GM19463 (cell line): ENCODE data around the gene FLNA.

Source experiments
- ATAC-seq: cut with Tn5 transposase; IDR thresholded peaks from one replicate; pipeline ENCODE4 v1.9.1; 2021; ENCODE audit warnings: mild to moderate bottlenecking, moderate library complexity; ENCODE audit not compliant: unreplicated experiment

Gene FLNA

DNA sequence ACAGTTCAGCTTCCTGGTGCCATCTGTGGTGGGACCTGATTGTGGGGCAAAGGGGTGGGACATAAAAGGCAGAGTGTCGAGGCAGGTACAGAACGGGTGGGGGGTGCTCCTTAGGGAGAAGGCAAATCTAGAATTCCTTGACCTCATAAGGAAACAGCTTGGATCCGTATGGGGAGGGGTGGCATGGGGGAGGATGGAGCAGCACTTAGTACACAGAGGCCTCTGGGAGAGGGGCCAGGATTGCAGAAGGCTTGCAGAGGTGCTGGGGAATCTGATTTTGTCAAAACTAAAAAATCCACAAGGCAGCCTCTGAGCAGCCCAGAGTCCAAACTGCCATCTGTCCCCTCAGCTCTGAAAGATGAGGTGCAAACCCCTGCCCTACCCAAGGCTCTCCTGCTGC lies 2.3 kb upstream of the FLNA start:
- no peak for ATAC-seq

DNA sequence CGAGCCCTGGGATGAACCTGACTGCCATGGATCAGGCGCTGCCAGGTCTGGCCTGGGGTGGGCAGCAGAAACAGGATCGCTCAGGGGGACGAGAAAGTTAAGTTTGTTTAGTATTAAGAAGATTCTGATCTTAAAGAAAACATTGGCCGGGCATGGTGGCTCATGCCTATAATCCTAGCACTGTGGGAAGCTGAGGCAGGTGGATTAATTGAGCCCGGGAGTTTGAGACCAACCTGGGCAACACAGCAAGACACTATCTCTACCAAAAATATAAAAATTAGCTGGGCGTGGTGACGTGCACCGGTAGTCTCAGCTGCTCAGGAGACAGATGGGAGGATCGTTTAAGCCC lies 696 bp upstream of the FLNA start:
- ATAC-seq: no peak

DNA sequence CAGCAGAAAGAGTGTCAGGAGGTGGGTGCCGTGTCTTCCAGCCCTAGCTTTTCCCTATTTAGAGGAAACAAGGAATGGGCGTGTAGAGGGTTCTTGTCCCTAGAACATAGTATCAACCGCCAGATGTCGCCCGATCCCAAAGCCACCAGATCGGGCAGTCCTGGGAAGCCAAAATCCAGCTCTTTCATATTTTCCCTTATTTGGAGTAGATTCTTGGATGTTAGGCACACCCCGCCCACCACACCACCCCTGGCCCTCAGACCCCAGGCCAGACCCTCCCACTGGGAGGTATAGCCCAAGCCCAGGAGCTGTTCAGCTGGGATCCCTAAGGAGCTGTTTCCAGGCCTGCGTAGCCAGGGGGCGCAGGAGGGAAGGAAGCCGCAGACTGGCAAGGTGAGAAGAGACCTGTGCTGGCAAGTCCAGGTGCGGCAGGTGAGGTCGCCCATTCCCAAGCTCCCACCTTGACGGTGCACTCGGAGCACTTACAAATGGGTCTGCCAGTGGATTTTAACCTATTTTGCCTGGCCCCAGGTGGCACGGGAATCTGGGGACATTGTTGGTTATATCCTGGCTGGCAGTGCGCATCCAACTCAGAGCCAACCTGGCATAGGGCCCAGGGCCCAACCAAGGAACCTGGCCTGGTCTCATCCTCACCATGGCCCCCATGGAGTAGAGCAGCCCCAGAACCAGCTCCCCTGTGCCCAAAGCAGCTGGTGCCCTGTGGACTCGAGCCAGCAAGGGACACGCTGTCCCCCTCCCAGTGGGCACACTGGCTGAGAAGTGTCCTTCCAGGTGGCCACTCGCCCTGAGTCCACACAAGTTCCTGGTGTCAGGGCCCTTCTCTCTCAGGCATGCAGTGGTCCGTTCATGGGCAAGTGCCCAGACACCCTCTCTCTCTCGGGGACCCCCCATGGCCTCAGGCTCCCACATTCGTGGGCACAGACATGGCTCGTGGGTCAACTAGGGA lies 811 bp downstream of the FLNA start:
- ATAC-seq: no peak

DNA sequence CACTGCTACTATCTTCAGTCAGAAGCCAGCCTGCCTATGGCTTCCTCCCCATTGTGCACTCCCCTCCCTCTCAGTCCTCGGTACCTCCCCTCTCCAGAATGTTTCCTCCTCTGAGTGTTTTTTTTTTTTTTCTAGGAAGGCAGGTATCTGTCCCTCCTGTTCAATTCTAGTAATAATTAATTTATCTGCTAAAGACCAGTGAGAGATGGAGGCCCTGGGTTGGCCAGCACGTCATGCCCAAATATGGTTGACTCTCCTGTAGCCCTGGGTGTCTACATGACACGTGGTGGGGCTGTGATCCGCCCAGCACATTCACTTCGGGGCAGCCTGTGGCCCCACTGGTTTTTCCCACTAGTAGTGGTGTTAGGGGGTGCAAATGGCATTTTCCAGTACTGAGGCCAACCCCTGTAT lies 1.8 kb downstream of the FLNA start:
- ATAC-seq: peak; percentile 26

DNA sequence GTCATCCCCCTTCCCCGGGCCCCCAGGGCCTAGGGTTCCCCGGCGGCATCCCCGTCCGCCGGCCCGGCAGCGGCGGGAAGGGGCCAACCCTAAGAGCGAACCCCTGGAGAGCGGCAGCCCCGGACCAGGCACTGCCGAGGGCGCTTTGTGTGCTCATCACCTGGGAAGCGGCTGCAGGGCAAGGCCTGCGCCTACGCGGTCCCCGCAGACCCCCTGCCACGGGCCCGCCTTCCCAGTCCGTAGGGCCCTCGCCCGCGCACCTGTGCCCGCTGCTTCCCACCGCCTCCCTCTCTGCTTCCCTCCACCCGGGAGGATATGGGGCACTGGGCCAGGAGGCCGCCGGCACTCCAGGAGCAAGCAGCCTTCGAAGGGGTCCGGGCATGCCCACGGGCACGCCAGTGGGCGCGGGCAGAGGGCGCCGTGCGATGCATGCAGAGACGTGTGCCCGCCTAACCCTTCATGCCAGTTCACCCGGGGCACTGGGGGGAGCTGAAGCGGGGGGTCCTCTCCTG lies 2.6 kb downstream of the FLNA start:
- peak; percentile 1 for ATAC-seq

DNA sequence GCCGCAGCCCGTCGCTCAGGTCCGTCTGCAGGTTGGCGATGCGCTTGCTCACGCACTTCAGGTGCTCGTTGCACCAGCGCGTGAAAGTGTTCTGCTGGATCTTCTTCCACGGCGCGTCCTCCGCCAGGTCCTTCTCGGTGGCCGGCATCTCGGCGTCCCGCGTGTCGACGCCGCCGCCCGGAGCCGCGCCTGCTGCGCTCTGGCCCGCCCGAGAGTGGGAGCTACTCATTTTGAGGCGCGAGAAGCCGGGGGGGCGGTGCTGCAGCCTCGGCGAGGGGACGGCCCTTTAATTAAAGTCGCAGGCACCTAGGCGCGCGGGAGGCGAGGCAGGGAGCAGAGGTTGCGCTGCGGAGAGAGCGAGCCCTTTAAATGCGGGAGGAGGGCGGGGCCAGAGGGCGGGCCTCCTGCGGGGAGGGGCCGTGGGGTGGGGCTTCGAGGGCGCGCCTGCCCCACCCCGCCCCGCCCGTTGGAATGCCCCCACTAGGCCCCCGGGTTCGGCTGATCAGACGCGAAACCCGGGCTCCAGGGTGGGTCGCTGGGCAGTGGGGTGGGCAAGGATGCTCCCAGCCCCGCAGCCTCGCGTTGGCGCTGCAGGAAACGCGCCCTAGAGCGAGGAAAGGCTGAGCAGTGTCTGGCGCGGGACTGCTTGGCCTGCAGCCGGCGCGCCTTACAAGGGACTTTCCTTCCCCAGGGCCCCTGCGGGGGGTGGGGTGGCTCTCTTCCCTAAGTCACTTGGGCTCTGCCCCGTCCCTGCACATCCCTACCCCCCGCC lies 3.2 kb downstream of the FLNA start:
- peak; percentile 41 for ATAC-seq

DNA sequence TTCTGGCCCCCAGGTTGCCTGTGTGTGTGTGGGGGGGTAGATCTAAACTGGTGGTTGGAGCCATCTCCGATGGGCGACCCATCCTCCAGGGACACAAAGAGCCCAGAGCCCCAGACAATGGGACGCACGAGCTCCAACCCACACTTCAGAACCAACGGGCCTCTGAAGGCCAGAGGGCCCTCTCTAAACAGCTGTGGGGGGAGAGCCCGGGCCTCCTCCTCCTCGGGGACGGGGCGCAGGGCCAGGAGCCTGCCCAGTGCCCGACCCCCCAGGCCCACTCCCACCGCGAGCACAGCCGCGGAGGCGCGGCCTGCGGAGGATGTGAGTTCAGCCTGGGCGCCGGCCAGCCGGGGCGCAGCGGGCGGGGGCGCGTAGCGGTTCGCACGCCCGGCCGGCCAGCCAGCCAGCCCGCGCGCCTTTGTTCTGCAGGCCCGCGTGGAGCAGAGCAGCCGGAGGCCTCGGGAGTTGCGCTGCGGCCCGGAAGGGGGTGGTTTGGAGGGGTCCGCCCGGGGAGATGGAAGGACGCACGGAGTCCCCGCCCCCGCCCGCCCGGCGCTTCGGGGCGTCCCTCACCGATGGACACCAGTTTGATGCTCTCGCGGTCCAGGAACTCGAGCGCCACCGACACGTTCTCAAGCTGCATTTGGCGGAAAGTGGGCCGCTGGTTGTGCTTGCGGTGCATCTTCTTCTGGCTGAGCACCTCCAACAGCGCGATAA lies 4.0 kb downstream of the FLNA start:
- ATAC-seq: no peak

DNA sequence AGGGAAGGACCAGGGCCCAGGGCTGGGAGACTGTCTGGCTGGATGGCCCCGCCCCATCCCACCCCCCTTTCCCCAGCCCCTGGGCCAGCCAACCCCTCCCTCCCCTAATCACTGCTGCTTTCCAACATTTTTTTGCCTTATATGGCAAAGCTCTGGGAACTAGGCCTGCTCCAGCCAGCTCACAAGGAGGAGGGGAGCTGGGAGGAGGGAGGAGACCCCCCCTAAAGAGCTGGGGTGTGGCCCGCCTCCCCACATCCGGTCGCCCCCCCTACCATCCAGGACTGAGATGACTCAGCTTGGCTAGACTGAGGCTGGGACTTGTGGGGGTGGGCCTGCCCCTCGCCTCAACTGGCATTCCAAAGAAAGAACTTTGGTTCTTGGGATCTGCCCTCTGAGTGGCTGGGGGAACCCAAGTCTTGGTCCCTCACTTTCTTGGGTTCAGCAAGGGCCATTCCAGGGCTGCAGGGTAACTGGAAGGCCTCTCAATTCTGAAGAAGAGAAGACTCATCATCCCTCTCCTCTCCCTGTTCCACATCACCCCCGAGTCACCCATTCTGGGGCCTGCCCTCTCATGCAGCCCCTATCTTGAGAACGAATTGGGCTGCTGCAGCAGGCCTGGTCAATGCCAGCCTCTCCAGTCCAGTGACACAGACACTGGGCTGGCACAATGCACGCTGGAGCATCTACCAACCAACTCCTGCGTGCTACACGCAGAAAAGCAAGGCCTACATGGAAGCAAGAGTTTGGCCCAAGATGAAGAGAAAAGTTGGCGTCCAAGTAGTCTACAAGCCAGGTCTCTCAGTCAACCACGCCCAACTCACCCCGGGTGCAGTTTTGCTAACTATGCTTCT lies 4.8 kb downstream of the FLNA start:
- no peak for ATAC-seq

DNA sequence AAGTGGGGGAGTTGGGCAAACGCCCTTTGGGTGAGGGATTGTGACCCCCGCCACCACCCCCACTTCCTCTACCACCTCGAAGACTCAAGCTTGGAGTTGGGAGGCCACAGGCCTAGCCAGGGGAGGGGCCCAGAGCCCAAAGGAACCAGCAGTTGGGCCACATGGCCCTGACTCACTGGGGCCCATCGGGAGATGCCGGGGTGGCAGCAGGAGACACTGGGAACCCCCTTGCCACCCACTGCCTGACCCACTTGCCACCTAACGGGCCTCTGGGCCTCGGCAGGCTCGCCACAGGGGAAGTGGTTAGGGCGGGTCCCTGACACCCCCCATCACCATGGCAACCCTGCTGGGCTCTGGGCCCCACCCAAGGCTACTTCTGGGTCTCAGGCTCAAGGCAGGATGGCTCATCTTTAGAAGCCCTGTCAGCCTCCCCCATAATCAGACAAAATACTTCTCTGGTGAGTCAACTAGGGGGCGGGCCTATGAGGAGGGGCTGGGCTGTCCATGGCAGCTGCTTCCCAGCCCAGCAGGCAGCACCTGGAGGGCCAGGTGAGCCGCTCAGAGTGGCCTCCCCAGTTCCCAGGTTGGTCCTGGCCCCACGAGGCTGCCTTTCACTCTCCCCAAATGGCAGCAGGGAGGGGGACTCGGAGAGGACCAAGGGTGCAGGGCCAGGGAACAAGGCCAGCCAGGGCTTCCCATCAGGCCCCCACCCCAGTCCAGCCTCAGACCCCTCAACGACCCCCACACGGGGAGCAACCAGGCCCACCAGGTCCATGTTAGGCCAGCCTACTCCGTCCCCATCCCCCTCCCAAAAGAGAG lies 5.6 kb downstream of the FLNA start:
- peak; percentile 34 for ATAC-seq

DNA sequence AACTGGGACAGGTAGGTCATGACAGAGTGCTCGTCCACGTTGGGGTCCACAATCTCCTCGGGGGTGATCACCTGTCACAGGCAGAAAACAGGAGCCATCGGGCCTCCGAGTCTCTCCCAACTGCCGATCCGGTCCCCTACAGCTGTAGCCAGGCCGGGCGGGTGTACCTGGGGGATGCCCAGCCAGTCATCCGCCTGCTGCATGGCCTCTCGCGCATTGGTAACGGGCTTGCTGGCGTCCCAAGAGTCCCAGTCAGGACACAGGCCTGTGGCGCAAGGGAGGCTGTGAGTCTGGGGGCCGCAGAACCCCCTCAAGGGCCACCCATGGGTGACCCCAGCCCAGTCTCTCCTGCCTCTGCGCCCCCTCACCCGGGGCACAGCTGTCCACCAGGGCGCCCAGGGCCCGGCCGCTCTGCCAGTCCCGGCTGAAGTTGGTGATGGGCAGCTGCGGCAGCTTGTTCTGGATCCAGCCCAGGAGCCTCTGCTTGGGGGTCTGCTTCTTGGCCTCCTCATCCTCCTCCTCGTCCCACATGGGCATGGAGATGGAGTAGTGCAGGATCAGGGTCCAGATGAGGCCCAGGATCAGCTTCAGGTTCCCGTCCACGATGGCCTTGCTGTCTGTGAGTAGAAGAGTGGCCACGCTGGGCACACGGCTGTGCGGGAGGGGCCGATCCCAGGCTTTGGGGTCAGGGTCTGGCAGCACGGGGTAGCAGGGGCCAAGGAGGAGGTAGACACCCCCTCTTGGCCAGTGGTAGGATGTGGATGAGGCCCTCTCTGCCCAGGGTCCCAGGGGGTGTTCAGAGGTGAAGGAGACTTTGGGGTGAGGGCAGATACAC lies 6.7 kb downstream of the FLNA start:
- ATAC-seq: no peak

DNA sequence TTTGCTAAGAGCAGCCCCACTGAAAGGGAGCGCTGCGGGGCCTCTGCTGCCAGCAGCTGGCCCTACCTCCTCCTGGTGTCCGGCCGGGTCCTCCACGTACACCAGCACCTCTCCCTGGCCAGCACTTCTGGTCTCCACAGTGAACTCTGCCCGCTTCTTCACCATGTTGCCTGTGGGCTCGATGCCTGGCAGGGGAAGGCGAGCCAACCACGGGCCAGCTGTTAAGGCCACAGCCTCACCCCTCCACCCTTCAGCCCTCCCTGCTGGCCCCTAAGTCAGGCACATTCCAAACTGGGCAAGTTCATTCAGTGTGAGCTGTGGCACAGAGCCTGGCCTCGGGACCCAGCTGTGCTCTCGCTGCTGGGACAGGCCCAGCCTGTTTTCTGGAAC lies 7.8 kb downstream of the FLNA start:
- no peak for ATAC-seq

DNA sequence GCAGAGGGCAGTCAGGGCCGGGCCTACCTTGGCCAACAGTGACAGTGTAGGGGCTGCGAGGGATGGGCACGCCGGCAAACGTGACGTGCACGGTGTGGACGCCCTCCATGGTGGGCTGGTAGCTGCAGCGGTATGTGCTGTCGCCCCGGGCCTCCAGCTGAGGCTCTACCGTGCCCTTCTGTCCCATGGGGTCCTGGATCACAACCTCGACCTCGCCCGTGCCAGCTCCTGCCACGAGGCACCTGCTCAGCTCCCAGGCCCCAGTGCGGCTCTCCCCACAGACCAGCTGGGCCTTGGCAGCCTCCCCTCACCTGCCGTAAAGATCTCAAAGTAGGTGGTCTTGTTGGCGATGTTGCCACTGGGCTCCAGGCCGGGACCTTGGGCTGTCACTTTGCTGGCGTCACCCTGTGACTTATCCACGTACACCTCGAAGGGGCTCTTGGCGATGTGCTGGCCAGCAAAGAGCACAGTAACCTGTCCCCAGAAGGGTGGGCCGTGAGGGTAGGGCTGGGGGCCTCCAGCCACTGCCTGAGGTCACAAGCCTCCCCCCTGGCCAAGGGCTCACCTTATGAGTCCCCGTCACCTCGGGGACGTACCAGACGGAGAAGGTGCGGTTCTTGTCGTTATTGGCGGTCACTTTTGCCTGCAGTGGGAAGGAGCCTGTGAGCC lies 8.3 kb downstream of the FLNA start:
- ATAC-seq: no peak

DNA sequence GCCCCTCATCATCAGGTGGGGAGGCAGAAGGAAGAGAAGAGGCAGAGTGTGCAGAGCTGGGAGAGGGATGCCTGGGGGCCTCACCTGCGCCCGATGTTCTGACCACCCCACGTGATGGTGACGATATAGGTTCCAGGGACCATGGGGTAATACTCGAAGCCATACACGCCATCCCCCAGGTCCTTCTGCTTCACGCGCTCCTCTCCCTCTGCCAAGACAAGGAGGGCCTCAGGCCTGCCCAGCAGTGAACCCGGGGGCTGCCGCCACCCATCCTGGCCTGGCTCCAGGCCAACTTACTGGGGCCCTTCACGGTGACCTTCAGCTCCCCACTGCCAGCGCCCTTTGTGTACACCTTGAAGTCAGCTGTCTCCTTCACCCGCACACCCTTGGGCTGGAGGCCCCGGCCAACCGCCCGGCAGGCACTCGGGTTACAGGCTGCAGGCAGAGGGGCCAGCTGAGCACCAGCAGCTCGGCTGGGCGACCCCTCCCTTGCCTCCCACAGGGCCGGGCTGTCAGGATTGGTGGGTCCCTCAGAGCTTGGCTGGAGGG lies 9.3 kb downstream of the FLNA start:
- ATAC-seq: no peak

DNA sequence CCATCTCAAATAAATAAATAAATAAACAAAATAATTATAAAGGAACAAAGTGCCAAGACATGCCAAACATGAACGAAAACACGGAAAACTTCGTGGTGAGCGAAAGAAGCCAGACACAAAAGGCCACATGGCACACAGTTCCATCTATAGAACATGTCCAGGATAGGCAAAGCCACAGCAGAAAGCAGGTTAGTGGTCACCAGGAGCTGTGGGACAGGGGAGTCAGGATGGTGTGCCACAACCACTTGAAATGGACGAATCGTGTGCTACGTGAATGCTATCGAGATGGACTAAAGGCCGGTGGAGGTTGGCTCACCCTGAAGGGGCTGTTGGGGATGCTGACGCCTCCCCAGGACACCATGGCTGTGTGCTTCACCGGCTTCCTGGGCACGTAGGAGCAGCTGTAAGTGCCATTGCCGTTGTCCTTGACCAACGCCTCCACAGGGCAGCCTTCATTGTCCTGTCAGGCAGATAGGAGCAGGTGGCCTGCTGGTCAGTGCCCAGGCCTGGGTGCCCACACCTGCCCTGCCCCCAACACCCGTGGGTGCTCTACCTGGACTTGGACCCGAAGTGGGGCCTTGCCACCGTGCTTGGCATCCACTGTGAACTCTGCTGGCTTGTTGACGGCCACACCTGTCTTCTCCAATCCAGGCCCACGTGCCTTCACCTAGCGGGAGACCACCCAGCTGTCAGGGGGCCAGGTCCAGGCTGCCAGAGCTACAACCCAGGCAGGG lies 10.6 kb downstream of the FLNA start:
- ATAC-seq: no peak

DNA sequence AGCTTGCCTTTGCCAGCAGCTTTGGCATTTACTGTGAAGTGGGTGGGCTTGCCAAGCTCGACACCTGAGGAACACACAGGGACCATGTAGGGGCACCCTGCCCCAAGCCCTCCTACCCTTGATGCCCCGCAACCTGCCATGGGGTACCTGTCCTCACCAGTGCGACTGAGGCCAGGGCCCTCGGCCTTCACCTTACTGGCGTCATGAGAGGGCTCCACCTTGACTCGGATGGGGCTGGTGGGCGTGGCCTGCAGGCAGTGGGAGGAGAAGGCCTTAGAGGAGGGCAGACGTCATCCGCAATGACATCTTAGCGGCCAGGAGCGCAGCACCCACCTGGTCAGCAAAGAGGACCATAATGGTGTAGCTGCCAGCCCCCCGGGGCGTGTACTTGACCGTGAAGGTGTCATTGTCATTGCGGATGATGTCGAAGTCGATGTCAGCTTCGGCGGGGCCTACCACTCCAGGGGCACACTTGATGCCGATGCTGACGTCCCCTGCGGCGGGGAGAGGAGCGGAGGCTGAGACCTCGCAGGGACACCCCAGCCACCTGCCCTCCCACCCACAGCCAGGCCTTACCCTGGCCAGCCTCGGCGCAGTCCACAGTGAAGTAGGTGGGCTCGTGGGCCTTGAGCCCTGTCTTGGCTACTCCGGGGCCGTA lies 12.2 kb downstream of the FLNA start:
- no peak for ATAC-seq

DNA sequence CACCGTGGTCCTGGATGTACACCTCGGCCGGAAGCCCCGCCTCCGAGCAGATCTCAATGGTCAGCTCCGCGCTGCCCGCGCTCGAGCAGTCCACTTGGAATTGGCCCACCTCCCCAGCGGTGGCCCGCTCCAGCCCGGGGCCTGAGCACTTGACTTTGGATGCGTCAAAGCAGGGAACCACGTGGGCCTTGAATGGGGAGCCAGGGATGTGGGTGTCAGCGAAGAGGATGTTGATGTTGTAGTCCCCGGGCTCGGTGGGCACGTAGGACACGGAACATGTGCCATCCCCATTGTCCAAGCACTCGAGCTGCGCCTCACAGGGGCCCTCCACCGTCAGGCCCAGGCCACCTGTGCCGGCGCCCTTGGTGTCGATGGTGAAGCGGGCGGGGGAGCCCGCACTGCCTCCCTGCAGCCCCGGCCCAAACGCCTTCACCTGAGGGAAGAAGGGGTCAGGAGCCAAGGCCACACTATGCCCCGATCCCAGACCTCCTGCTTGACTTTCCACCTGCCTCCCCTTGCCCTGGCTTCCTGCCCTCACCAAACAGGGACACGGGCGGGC lies 14.2 kb downstream of the FLNA start:
- no peak for ATAC-seq
